ENCODE measurements around the gene SYNE1.
"Not testable (repeated sequence)": the region's sequence is repeated elsewhere in the genome, so short reads cannot be mapped to it uniquely, and the experiment has no call there.

The SYNE1 gene

GRCh38 chr6:152143359-152143758, 493.8 kb downstream of the SYNE1 start:
- TF ChIP-seq CTCF (conservative IDR thresholded peaks at IDR 0.05) (no peak), ZFX (IDR thresholded peaks at IDR 0.05) (no peak)
- H3K27ac ChIP-seq: no peak overlapping the region

- H3K27ac ChIP-seq: no peak overlapping the region
- no peak for TF ChIP-seq CTCF (conservative IDR thresholded peaks at IDR 0.05)
- no peak for TF ChIP-seq ZFX (IDR thresholded peaks at IDR 0.05)
Observed at GRCh38 chr6:152142105-152142504, 495.1 kb downstream of the SYNE1 start.

DNA sequence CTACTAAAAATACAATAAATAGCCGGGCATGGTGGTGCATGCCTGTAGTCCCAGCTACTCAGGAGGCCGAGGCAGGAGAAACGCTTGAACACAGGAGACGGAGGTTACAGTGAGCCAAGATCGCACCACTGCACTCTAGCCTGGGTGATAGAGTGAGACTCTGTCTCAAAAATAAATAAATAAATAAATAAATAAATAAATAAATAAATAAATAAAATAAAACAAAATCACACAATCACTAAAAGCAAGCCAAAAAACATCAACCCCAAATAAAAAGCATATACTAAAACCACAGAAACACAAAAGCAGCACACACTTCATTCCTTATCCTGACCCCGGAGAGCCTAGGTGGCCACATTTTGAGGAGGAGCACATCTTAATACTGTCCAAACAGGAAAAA, 498.8 kb downstream of the SYNE1 start:
- H3K27ac ChIP-seq: not testable (repeated sequence)

DNA sequence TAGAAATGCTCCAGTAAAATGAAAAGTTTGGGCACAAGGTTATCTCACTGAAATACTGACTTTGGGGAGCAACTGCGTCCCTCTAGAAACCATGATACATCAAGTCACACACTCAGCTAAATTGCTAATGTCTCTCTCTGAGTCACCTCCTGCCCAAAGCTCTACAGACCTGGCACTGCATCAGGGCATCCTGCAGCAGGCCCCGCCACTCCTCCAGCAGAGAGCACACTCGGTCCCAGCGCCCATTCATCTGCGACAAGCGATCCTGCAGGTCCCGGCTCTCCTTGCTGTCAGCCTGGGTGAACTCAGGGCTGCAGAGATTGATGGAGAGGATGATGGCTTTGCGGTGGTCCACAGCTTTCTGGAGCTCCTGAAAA, 500.7 kb downstream of the SYNE1 start:
- TF ChIP-seq ZFX (IDR thresholded peaks at IDR 0.05): no peak
- TF ChIP-seq CTCF (conservative IDR thresholded peaks at IDR 0.05): no peak; the same call in 1 of the 2 replicates
- H3K27ac ChIP-seq: peak overlapping the region; percentile 27; the same call in 1 of the 2 replicates

- peak overlapping the region; percentile 27 for H3K27ac ChIP-seq
- no peak for TF ChIP-seq ZFX (IDR thresholded peaks at IDR 0.05)
Observed at GRCh38 chr6:152135755-152136448, 501.3 kb downstream of the SYNE1 start.

GRCh38 chr6:152130441-152130840, 506.7 kb downstream of the SYNE1 start:
- H3K27ac ChIP-seq: no peak overlapping the region
- no peak for TF ChIP-seq ZFX (IDR thresholded peaks at IDR 0.05)
- TF ChIP-seq CTCF (conservative IDR thresholded peaks at IDR 0.05): no peak

DNA sequence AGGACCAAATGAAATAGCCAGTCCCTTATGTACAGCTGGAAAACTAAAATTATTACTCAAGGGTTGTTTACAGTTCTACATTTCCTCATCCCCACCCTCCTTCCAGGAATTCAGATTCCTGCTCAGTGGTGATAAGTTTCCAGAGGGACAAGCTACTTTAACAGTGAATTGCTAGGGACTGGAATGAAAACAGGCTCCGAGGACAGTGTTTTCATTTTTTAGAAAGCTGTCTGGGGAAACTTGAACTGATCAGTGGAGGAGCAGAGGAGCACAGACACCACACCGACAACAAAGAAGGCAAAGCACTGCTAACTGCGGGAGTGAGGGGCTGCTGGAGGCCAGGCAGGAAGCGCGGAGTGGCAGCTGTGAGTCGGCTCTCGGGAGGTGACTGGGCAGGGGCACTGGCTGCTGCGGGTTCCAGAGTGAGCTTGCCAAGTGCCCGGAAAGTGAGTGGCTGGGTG, 507.4 kb downstream of the SYNE1 start:
- no peak overlapping the region for H3K27ac ChIP-seq
- TF ChIP-seq ZFX (IDR thresholded peaks at IDR 0.05): no peak
- TF ChIP-seq CTCF (conservative IDR thresholded peaks at IDR 0.05): no peak

GRCh38 chr6:152127432-152128165, 509.6 kb downstream of the SYNE1 start:
- TF ChIP-seq ZFX (IDR thresholded peaks at IDR 0.05) (no peak), CTCF (conservative IDR thresholded peaks at IDR 0.05) (no peak)

More at GRCh38 chr6:152127432-152128165, 509.6 kb downstream of the SYNE1 start:
- no peak overlapping the region for H3K27ac ChIP-seq

All from C4-2B (cell line).